Islet of Langerhans (tissue), 1 donor: ENCODE results near the gene THAP8.

ENCODE experiments used
- FAIRE-seq: peaks from one replicate; lab custom pipeline; 2011; peaks lifted over from hg19 to GRCh38; lab: Jason Lieb, UNC

THAP8 gene

GRCh38 chr19:36054119-36054732 is at the start of gene THAP8:
TSS of gene THAP8 (minus strand) at chr19:36054285. CDS start at chr19:36054217, 68 bp downstream.
- peak; percentile 71 for FAIRE-seq

- FAIRE-seq = no peak
Observed at GRCh38 chr19:36103040-36103626, 49.0 kb upstream of the THAP8 start.

- FAIRE-seq = no peak
Observed at GRCh38 chr19:36101550-36102327, 47.7 kb upstream of the THAP8 start.

- no peak for FAIRE-seq
Observed at GRCh38 chr19:36100476-36100875, 46.4 kb upstream of the THAP8 start.

- no peak for FAIRE-seq
Observed at GRCh38 chr19:36099166-36099785, 45.2 kb upstream of the THAP8 start.

- no peak for FAIRE-seq
Observed at GRCh38 chr19:36097036-36097435, 43.0 kb upstream of the THAP8 start.

- FAIRE-seq = no peak
Observed at GRCh38 chr19:36093687-36094086, 39.6 kb upstream of the THAP8 start.

GRCh38 chr19:36093146-36093662 is 39.1 kb upstream of the THAP8 start:
- no peak for FAIRE-seq

- no peak for FAIRE-seq
Observed at GRCh38 chr19:36092566-36092965, 38.5 kb upstream of the THAP8 start.

GRCh38 chr19:36090910-36091695 is 37.0 kb upstream of the THAP8 start:
- no peak for FAIRE-seq

GRCh38 chr19:36089847-36090246 is 35.8 kb upstream of the THAP8 start:
- no peak for FAIRE-seq

- no peak for FAIRE-seq
Observed at GRCh38 chr19:36086326-36086725, 32.2 kb upstream of the THAP8 start.

GRCh38 chr19:36084231-36085009 is 30.3 kb upstream of the THAP8 start:
- no peak for FAIRE-seq

- no peak for FAIRE-seq
Observed at GRCh38 chr19:36082916-36083315, 28.8 kb upstream of the THAP8 start.

GRCh38 chr19:36081894-36082293 is 27.8 kb upstream of the THAP8 start:
- FAIRE-seq = no peak

- FAIRE-seq = no peak
Observed at GRCh38 chr19:36081385-36081784, 27.3 kb upstream of the THAP8 start.

- no peak for FAIRE-seq
Observed at GRCh38 chr19:36079389-36079945, 25.4 kb upstream of the THAP8 start.

- no peak for FAIRE-seq
Observed at GRCh38 chr19:36073121-36073876, 19.2 kb upstream of the THAP8 start.

- FAIRE-seq = no peak
Observed at GRCh38 chr19:36072081-36072480, 18.0 kb upstream of the THAP8 start.
